Stimulated activated CD4-positive, alpha-beta T cell treated with anti-CD3 and anti-CD28 coated beads, Interleukin-15, amount 100 ng/mL, for 48 hours (primary cell): Measurements from ENCODE around the gene PTPRN2.
"Not testable (repeated sequence)": the region's sequence is repeated elsewhere in the genome, so short reads cannot be mapped to it uniquely, and the experiment has no call there.

Source experiments
- DNase-seq, 2 donors: peaks; one replicate each; pipeline ENCODE4 v3.0.0-alpha.2; 2020; ENCODE audit warnings: low read depth in 2 of 2

PTPRN2 gene

DNA sequence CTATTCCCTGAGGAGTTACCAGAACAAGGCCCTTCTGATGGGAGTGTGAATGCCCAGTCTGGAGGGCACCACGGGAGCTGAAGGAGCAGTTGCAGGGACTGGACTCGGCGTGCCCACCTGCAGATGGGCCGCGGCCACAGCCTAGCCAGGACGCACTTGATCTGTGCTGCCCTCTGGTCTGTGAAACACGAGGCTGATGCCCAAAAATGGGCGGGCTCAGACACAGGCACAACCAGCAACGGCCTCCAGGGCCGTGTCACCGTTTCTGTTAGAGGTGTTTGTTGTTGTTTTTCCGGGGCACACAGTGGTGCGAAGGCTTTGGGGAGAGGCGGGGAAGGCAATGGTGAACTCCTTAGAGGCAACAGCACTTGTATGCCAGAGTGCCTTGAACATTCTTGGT, 1015.0 kb downstream of the PTPRN2 start:
- no peak for DNase-seq

DNA sequence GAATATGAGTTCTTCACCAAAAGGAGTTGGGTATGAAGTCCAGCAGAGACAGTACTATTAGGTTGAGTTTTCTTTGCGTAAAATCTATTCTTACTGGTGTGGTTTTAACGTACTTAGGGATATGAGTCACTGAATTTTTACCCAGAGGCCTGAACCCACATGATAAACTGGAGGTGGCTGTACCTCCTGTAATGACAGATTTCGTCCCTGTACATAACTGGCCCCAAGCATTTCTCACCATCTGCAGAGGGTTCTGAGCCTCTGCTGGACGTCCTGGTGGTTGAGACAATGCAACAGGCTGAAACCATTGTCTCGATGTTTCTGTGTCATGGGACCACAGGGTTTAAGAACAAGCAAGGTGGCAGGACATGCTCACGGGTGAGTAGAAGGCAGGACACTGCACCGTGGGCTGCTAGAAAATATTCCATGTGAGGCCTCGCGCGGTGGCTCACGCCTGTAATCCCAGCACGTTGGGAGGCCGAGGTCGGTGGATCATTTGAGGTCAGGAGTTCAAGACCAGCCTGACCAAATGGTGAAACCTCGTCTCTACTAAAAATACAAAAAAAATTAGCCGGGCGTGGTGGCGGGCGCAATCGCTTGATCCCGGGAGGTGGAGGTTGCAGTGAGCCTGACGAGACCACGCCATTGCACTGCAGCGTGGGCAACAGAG, 1017.0 kb downstream of the PTPRN2 start:
- no peak for DNase-seq

DNA sequence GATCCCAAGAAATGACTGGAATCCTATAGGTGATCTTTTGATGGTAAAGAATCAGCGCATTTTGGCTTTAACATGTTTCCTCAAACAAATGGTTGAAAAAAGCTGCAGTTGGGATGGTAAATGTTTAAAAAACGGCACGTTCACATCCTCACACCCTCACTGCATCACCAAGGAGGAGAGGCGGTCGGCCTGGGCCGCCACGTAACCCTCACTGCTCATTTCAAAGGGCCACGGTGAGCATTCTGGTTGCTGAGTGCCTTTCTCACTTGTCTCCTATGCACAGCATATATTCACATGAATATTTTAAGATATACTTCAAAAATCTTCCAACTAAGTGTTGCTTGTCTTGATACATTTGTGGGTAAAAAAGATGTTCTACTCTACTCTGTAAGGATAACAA, 1017.7 kb downstream of the PTPRN2 start:
- DNase-seq: no peak

DNA sequence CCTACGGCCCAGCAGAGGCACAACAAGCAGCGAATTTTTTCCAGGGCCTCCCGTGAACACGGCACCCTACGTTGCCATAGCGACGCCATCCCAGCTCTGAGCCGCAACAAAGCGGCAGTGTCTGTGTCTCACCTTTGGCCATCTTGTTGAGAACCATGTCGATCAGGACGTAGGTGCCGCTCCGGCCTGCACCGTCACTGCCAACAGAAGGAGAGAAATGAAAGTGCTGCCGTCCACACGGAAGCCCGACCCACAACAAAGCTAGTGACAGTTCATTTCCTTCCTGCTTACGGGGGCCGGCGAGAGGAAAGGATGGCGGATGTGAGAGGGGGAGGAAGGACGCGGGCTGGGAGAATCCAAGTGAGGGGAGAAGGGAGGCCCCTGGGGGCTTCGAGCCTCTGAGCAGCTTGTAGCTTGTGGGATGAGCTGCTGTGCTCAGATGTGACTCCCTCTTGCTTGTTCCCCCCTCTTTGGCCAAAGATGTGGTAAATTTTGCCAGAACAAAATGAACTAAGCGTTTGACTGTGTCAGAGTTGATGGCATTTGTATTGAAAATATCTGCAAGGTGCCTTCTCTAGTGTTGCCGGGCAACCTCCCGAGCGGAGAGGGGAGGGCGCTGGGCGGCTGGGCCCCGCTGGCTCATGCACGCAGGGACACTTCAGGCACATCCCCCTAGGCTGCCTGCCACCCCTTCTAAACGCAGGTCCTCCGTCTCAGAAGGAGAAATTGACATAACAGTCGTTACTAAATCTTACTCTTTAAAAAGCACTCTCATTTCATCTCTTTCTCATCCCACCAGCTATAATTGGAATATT, 1018.6 kb downstream of the PTPRN2 start:
- peak; percentile 31 for DNase-seq

DNA sequence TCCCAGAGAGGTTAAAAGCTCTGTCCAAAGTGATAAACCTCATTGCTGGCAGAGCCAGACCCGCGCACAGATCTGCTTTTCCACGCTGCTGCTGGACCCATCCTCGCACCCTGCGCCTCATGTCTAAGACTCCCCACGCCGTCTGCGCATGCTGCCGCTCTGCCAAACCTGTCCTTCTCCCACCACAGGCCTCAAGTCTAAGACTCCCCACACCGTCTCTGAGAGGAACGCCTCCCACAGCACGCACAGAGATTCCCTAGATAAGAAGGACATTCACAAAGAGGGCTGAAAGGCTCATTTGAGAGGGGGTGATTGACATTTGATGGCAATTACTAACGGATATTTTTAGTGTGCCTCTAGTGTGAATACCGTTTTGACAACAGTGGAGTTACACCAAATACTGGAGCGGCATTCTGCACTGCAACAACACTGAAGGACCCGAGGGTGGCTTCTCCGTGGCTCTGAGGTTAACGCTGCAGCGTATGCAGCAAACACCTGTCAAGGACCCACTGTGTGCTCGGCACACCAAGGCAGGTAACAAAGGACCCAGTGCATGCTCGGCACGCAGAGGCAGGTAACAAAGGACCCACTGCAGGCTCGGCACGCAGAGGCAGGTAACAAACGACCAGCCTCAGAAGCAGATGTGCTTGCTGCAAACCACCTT, 1019.4 kb downstream of the PTPRN2 start:
- no peak for DNase-seq

DNA sequence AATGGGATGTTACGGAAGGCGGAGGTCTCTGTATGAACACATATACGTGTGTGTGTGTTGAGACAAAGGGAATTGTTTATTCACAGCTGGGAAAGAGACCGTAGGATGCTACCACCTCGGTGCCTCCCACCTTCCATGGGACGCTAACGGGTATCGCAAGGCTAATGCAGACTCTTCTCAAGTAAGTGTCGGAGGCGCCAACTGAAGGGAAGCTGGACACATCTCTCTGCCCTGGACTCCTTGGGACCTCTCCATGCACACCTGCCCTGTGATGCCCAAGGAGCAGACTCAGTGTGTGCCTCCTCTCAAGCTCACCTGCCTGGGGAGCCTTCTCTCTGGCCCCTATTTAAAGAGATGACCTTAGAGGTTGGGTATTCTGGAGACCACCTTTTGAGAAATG, 1020.0 kb downstream of the PTPRN2 start:
- no peak for DNase-seq

DNA sequence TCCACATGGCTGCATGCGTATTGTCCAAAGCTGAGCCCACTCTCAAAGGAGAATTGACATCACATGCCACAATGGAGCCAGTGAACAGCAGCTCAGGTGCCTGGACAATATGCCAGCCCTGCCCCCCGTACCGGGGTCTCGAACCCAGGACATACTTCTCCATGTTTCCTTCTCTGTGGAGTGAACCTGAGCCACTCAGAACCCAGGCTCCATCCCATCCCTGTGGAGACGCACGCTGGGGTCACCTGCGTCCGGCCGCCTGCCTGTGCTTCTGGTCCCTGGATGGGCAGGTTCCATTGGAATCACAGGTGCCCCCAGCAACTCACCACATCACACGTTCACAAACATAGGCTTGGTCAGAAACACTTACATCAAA, 1021.0 kb downstream of the PTPRN2 start:
- no peak for DNase-seq

DNA sequence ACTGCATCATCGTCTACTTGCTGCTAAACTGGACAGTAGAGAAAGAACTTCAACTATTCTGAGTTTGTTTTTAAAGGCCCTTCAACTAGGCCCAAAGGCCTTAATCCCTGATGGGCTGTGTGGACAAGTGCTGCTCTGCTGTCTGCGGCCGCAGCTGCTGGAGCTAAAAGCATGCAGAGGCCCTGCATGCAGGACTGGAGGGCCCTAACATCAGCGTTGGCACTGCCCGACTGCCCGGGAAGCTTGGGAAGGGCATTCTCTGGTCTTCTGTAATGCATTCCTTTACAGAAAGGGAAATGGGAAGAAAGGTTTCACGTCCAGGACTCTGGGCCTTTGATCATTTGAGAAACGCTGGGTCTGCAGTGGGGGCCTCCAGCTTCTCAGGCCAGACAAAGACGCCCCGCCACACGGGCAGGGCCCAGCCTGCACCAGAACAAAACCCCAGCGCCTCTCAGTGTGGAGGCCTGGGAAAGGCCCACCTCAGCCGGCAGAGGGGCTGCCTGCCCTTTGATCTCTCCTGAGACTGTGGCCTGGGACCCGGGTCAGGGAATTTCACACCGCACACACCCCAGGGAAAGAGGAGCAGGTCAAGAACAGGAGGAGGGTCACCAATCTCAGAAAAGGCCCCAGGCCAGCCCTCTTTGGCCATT, 1021.5 kb downstream of the PTPRN2 start:
- no peak for DNase-seq

DNA sequence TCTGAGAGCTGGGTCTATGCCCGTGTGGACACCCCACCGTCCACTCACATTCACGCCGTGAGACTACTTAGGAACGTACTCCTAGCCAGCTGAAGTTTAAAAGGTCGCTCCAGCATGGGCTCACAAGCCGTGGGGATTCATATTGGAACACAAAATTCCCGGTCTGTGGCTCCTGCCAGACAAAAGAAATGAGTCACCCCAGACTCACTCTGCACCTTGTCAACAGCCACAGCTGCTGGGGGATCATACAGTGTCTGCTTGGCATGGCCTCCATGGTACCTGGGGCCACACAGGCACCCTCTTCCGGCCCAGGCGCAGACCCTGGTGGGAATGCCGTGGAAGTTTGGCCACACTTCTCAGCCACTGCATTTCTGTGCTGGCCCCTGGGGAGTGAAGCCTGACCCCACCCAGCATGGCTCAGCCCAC, 1022.4 kb downstream of the PTPRN2 start:
- DNase-seq: no peak

DNA sequence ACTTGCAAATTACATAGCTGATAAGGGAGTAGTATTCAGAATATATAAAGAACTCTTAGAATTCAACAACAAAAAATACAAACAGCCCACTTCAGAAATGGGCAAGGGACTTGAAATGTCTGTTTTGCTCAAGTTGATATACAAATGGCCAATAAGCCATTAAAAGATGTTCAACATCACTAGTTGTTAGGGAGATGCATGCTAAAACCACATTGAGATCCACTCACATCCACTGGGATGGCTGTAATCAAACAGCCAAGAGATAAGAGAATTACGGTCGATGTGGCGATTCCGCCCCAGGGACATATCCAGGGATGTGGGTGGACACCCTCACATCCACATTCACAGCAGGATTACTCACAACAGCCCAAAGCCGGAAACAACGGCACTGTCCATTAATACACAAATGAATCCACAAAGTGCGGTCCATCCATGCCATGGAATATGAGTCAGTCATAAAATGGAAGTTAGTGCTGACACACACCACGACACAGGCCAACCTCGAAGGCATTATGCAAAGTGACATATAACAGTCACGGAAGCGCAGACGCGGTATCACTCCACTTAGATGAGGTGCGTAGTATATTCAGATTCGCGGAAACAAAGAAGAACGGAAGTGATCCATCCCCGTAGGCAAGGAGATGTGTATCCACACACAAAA, 1023.0 kb downstream of the PTPRN2 start:
- DNase-seq: no peak

DNA sequence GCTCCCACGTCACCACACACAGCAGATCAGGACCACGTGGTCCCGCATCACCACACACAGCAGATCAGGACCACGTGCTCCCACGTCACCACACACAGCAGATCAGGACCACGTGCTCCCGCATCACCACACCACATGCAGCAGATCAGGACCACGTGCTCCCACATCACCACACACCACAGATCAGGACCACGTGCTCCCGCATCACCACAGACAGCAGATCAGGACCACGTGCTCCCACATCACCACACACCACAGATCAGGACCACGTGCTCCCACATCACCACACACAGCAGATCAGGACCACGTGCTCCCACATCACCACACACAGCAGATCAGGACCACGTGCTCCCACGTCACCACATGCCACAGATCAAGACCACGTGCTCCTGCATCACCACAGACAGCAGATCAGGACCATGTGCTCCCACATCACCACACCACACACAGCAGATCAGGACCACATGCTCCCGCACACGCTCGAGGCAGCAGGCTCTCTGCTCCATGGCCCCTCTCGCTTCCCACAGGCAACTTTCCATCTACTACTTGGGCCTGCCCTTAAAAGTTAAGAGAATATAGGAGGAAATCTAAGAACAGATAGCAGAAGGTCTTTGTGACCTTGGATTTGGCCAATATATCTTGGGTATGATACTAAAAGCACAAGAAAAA, 1024.0 kb downstream of the PTPRN2 start:
- DNase-seq: not testable (repeated sequence)

DNA sequence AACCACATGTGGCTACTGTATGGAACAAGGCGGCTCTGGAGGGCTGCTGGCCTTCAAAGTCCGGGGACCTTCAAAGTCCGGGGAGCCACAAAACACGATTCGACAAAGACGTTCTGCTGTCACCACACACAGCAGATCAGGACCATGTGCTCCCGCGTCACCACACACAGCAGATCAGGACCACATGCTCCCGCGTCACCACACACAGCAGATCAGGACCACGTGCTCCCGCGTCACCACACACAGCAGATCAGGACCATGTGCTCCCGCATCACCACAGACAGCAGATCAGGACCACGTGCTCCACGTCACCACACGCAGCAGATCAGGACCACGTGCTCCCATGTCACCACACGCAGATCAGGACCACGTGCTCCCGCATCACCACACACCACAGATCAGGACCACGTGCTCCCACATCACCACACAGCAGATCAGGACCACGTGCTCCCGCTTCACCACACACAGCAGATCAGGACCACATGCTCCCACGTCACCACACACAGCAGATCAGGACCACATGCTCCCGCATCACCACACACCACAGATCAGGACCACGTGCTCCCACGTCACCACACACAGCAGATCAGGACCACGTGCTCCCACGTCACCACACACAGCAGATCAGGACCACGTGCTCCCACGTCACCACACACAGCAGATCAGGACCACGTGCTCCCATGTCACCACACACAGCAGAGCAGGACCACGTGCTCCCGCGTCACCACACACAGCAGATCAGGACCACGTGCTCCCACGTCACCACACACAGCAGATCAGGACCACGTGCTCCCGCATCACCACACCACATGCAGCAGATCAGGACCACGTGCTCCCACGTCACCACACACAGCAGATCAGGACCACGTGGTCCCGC, 1024.9 kb downstream of the PTPRN2 start:
- DNase-seq: not testable (repeated sequence)

DNA sequence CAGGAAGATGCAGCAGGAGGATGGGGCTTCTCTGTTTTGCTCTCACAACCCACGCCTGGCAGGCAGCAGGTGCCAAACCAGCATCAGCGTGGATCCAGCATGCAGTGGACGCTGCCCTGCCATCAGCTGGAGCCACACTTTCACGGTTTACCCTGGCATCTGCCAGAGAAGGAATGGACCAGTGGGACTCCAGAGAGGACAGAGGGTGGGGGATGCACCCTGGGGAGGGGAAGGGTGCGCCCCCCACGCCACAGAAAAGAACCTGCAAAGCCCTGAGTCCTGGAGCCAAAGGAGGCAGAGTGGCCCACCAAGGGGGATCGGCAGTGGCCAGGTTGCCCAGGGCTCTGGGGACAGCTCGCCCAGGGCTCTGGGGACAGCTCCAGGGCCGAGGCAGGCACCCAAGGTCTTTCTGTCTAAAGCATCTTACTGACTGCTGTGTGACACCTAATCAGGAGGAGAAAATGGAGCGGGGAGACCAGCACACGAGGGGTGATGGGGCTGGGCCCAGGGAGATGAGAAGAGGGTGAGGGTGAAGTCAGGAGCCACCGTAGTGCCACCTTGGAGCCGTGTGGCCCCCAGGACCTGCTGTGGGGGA, 1025.7 kb downstream of the PTPRN2 start:
- DNase-seq: no peak

DNA sequence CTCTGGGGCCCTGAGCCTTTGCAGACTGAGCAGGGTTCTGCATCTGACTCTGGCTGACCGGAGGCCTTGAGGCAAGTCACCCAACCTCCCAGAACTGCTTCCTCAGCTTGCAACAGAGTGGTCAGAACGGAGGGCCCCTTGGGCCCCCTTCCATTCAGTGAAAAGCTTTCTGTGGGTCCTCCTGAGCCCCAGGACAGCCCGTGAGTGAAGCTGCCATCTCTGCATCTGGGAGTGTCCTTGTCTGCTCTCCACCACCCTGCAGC, 1026.2 kb downstream of the PTPRN2 start:
- no peak for DNase-seq

DNA sequence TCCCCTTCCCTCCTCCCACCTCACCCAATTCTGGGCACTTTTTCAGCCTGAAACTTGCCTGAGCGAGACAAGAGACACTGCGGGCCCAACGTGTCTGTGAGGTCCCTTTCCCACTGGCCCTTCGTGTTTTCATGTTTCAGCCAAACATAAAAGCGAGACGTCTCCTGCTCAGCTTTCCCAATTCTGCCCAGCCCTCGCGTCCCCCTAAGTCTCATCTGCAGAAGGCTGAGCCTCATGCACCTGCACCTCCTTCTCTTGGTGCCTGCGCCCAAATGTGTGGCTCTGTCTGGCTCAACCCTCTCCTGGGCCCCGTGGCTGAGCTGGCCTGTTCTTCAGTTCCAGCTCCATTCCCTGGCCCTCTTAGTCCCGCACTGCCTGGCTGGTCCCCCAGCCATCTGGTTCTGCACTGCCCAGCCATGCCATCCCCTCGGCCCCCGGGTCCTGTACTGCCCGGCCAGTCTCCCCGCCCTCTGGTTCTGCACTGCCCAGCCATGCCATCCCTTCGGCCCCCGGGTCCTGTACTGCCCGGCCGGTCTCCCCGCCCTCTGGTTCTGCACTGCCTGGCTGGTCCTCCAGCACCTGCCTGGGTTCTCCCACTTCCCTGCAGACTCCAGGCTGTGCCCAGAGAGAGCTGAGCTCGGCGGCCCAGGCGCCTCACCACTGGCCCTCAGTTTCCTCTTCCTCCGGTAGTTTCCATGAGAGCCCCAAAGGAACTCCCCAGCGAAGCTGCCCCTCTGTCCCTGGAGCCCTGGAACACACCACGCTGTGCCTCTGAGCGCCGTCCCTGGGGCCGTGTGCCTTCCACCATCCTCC, 1026.7 kb downstream of the PTPRN2 start:
- no peak for DNase-seq

DNA sequence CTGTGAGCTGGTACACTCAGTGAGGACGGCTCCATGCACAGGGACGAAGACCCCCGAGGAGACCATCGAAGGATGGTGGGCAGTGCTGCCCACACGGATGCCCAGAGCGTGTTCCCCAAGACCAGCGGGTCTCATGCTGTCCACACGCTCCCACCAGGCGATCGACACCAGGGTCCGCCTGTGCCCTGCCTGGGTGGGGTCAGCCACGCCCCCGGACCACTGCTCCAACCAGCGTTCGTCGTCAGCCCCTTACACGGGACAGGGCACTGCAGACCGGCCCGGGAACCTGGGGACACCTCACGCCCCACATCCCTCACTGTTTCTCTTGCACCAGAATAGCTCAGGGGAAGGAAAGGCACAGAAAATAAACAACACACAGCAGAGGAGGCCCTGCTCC, 1027.4 kb downstream of the PTPRN2 start:
- no peak for DNase-seq

DNA sequence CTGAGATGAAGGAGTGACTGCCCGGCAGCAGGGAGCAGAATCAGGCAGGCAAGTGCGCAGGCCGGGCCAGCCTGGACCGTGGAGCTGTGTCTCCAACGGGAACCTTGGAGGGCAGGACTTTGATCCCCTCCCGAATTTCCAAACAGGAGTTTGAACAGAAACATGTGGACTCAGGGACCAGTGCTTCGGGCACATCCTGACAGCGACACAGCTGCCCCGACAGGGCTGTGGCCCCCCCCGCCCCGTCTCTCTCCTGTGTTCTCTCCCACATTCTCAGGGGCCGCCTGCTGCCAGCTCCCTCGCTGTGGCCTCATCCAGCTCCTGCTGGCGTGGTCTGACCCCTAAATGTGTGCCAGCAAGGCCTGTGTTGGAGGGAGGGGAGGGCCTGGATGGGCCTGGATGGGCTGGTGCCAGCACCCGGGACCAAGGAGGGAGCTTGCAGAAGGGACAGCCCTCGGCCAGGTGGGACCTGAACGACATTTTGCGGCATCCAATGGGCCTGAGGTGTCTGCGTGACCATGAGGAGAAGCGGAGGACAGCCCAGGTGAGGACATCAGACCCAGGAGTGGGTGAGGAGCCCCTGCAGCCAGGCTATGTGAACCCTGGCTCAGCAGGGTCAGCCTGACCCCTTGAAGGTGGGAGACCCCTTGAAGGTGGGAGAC, 1027.9 kb downstream of the PTPRN2 start:
- no peak for DNase-seq

DNA sequence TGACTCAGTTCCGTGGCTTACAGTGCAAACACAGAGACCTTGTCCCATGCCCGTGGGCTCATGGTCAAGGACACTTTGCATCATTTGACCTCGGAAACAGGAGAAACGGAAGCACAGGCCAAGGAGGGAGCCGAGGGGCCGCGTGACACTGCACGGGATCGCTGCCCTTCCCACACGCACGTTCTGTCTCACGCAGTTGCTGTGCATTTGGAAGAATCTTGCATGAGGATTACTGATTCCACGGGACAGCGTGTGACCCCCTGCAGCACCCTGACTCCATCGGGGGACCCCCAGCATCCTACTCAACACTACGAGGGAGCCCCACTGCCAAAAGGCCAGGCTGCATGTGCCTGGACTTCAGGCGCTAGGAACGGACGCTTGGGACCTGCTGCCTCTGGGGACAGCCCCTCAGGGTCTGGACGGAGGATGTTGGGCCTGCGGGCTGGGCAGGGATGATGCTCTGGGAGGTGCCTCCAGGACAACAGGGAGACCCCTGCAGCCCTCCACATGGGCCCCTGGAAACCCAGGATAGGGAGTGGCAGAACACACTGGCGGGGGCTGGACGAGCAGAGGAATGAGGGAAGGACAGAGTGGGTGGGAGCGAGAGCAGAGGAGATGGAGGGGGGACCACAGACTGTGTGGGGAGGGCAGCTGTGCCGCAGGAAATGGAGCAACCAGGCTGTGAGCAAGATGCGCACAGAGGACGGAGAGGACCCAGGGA, 1028.6 kb downstream of the PTPRN2 start:
- DNase-seq: no peak
